ENCODE measurements around the gene PVR.
"Not testable (repeated sequence)": the region's sequence is repeated elsewhere in the genome, so short reads cannot be mapped to it uniquely, and the experiment has no call there.

PVR gene

GRCh38 chr19:44645407-44646048 is 1.8 kb downstream of the PVR start:
- no peak for DNase-seq (ENCODE audit: low spot score)

- no peak for DNase-seq (ENCODE audit: low spot score)
These were observed 2.3 kb downstream of the PVR start for GRCh38 chr19:44646049-44646416.

GRCh38 chr19:44647144-44647543 is 3.4 kb downstream of the PVR start:
- DNase-seq (ENCODE audit: low spot score), result no peak

- no peak for DNase-seq (ENCODE audit: low spot score)
These were observed 5.0 kb downstream of the PVR start for GRCh38 chr19:44648631-44649251.

- no peak for DNase-seq (ENCODE audit: low spot score)
These were observed 6.0 kb downstream of the PVR start for GRCh38 chr19:44649578-44650145.

GRCh38 chr19:44653343-44653742 is 9.6 kb downstream of the PVR start:
- DNase-seq (ENCODE audit: low spot score), result no peak

GRCh38 chr19:44653977-44654774 is 10.5 kb downstream of the PVR start:
- DNase-seq (ENCODE audit: low spot score), result no peak

GRCh38 chr19:44657211-44657921 is 13.7 kb downstream of the PVR start:
- no peak for DNase-seq (ENCODE audit: low spot score)

- DNase-seq (ENCODE audit: low spot score), result no peak
These were observed 14.5 kb downstream of the PVR start for GRCh38 chr19:44658069-44658733.

GRCh38 chr19:44660081-44660480 is 16.4 kb downstream of the PVR start:
- no peak for DNase-seq (ENCODE audit: low spot score)

GRCh38 chr19:44661205-44661604 is 17.5 kb downstream of the PVR start:
- no peak for DNase-seq (ENCODE audit: low spot score)

- DNase-seq (ENCODE audit: low spot score), result no peak
These were observed 18.2 kb downstream of the PVR start for GRCh38 chr19:44661904-44662303.

- no peak for DNase-seq (ENCODE audit: low spot score)
These were observed 19.1 kb downstream of the PVR start for GRCh38 chr19:44662691-44663385.

GRCh38 chr19:44663996-44664395 is 20.3 kb downstream of the PVR start:
- DNase-seq (ENCODE audit: low spot score), result no peak

- no peak for DNase-seq (ENCODE audit: low spot score)
These were observed 21.3 kb downstream of the PVR start for GRCh38 chr19:44664976-44665375.

- no peak for DNase-seq (ENCODE audit: low spot score)
These were observed 23.3 kb downstream of the PVR start for GRCh38 chr19:44666852-44667556.

- DNase-seq (ENCODE audit: low spot score), result no peak
These were observed 25.5 kb downstream of the PVR start for GRCh38 chr19:44668985-44669764.

GRCh38 chr19:44670027-44670426 is 26.3 kb downstream of the PVR start:
- not testable (repeated sequence) for DNase-seq (ENCODE audit: low spot score)

GRCh38 chr19:44671400-44671799 is 27.7 kb downstream of the PVR start, which contains the start of gene CEACAM19:
Gene CEACAM19, plus strand, starts transcription at chr19:44671482. Its CDS starts 450 bp downstream, at chr19:44671932.
- DNase-seq (ENCODE audit: low spot score), result no peak

Data from globus pallidus (tissue), 1 donor.